ENCODE measurements around the gene LCE1A.

- TF ChIP-seq POLR2A (IDR thresholded peaks at IDR 0.05) = no peak
- no peak for TF ChIP-seq CTCF (IDR thresholded peaks at IDR 0.05)
Observed at GRCh38 chr1:152823294-152823693, 4.0 kb upstream of the LCE1A start.
